HEK293 (cell line): Measurements from ENCODE around the gene PLPPR2.
"Not testable (repeated sequence)": the region's sequence is repeated elsewhere in the genome, so short reads cannot be mapped to it uniquely, and the experiment has no call there.

ENCODE experiments used
- CTCF ChIA-PET: fragments of 350-600 bp; formaldehyde crosslinking; extraction: SDS; loops from one replicate; lab custom pipeline; 2021; ENCODE audit warnings: antibody characterized with exemption; lab: Yijun Ruan, JAX
- POLR2A ChIA-PET: fragments of 300-600 bp; formaldehyde crosslinking; extraction: SDS; loops from one replicate; lab custom pipeline; 2020; ENCODE audit warnings: antibody characterized with exemption, inconsistent platforms; lab: Yijun Ruan, JAX
- H3K27ac ChIP-seq: fragments of 200-500 bp; sonication (Bioruptor generic); 2 replicates; pipeline ENCODE4 v1.5.1; 2014; ENCODE audit warnings: low read depth, low read length, control low read depth, inconsistent platforms; ENCODE audit errors: extremely low read depth
- H3K36me3 ChIP-seq, 2 experiments: fragments of 200-500 bp in 1 of 2; sonication (Bioruptor generic) in 1 of 2; 1 replicate in 1 of 2; 2 replicates in 1 of 2; pipeline ENCODE4 v1.5.1; 2014 to 2017; ENCODE audit warnings: inconsistent platforms in 2 of 2, low read length in 2 of 2; ENCODE audit not compliant: control insufficient read depth in 2 of 2, insufficient read depth in 1 of 2
- H3K4me1 ChIP-seq: fragments of 200-500 bp; sonication (Bioruptor generic); 2 replicates; pipeline ENCODE4 v1.5.1; 2014; ENCODE audit warnings: mild to moderate bottlenecking, low read length, inconsistent platforms; ENCODE audit not compliant: control insufficient read depth, insufficient read depth
- H3K4me3 ChIP-seq: 2 replicates; pipeline ENCODE4 v1.5.1; 2011; ENCODE audit warnings: low read depth, mild to moderate bottlenecking, control low read depth, low read length, moderate library complexity
- H3K9me3 ChIP-seq: fragments of 200-500 bp; sonication (Bioruptor generic); 2 replicates; pipeline ENCODE4 v1.5.1; 2014; ENCODE audit warnings: low read depth, low read length, inconsistent platforms; ENCODE audit not compliant: control insufficient read depth, insufficient read depth
- GLIS2 ChIP-seq: fragments of 450-650 bp; formaldehyde crosslinking; IDR thresholded peaks from 2 replicates; pipeline ENCODE4 v1.5.1; 2016; ENCODE audit warnings: missing biosample characterization, missing genetic modification characterization
- INSM2 ChIP-seq: fragments of 450-650 bp; formaldehyde crosslinking; IDR thresholded peaks from 2 replicates; pipeline ENCODE4 v1.5.1; 2016; ENCODE audit warnings: missing biosample characterization, missing genetic modification characterization
- REST ChIP-seq: fragments of 450-650 bp; formaldehyde crosslinking; IDR thresholded peaks from 2 replicates; pipeline ENCODE4 v1.5.1; 2016; ENCODE audit warnings: missing biosample characterization, missing genetic modification characterization
- SCRT1 ChIP-seq: fragments of 450-650 bp; formaldehyde crosslinking; IDR thresholded peaks from 2 replicates; pipeline ENCODE4 v1.5.1; 2016; ENCODE audit warnings: missing biosample characterization, missing genetic modification characterization, borderline replicate concordance
- SCRT2 ChIP-seq: fragments of 450-650 bp; formaldehyde crosslinking; IDR thresholded peaks from 2 replicates; pipeline ENCODE4 v1.5.1; 2016; ENCODE audit warnings: missing biosample characterization, missing genetic modification characterization
- TRIM28 ChIP-seq: IDR thresholded peaks from 2 replicates; pipeline ENCODE4 v1.6.1; 2011; ENCODE audit warnings: low read length, control low read depth, borderline replicate concordance
- ZNF112 ChIP-seq: fragments of 450-650 bp; formaldehyde crosslinking; IDR thresholded peaks from 2 replicates; pipeline ENCODE4 v1.5.0; 2017; ENCODE audit warnings: missing biosample characterization, missing genetic modification characterization
- ZNF121 ChIP-seq: fragments of 450-650 bp; formaldehyde crosslinking; IDR thresholded peaks from 2 replicates; pipeline ENCODE4 v1.5.1; 2016; ENCODE audit warnings: missing biosample characterization, missing genetic modification characterization
- ZNF148 ChIP-seq: fragments of 450-650 bp; formaldehyde crosslinking; IDR thresholded peaks from 2 replicates; pipeline ENCODE4 v1.5.0; 2017; ENCODE audit warnings: missing biosample characterization, missing genetic modification characterization, borderline replicate concordance
- ZNF2 ChIP-seq: fragments of 450-650 bp; formaldehyde crosslinking; IDR thresholded peaks from 2 replicates; pipeline ENCODE4 v1.5.1; 2016; ENCODE audit warnings: missing biosample characterization, missing genetic modification characterization
- ZNF23 ChIP-seq: fragments of 450-650 bp; formaldehyde crosslinking; IDR thresholded peaks from 2 replicates; pipeline ENCODE4 v1.5.1; 2016; ENCODE audit warnings: missing biosample characterization, missing genetic modification characterization, borderline replicate concordance
- ZNF26 ChIP-seq: fragments of 450-650 bp; formaldehyde crosslinking; IDR thresholded peaks from 2 replicates; pipeline ENCODE4 v1.5.1; 2016; ENCODE audit warnings: missing biosample characterization, missing genetic modification characterization
- ZNF354C ChIP-seq: fragments of 450-650 bp; formaldehyde crosslinking; IDR thresholded peaks from 2 replicates; pipeline ENCODE4 v1.5.1; 2016; ENCODE audit warnings: missing biosample characterization, missing genetic modification characterization, low read depth, borderline replicate concordance
- ZNF521 ChIP-seq: fragments of 450-650 bp; formaldehyde crosslinking; IDR thresholded peaks from 2 replicates; pipeline ENCODE4 v1.5.1; 2017; ENCODE audit warnings: missing biosample characterization, mild to moderate bottlenecking, missing genetic modification characterization
- ZNF600 ChIP-seq: fragments of 450-650 bp; formaldehyde crosslinking; IDR thresholded peaks from 2 replicates; pipeline ENCODE4 v1.5.1; 2016; ENCODE audit warnings: missing biosample characterization, missing genetic modification characterization
- ZNF621 ChIP-seq: fragments of 450-650 bp; formaldehyde crosslinking; IDR thresholded peaks from 2 replicates; pipeline ENCODE4 v1.5.1; 2017; ENCODE audit warnings: missing biosample characterization, missing genetic modification characterization
- ZNF639 ChIP-seq: fragments of 450-650 bp; formaldehyde crosslinking; IDR thresholded peaks from 2 replicates; pipeline ENCODE4 v1.5.1; 2016; ENCODE audit warnings: missing biosample characterization, missing genetic modification characterization
- ZSCAN4 ChIP-seq: fragments of 450-650 bp; formaldehyde crosslinking; IDR thresholded peaks from 2 replicates; pipeline ENCODE4 v1.5.1; 2017; ENCODE audit warnings: missing biosample characterization, missing genetic modification characterization

PLPPR2 gene

GRCh38 chr19:11347546-11348039 lies 7.6 kb upstream of the PLPPR2 start (continued):
- no peak for TF ChIP-seq GLIS2
- no peak for TF ChIP-seq ZNF2 (tag by site-specific recombination)
- TF ChIP-seq, all 188 proteins: peak for 0

- POLR2A ChIA-PET = interaction anchor here (0.8 kb wide), 1 partner anchor 20 kb away, joined by 3 read pairs; no protein-coding TSS in a partner anchor
- CTCF ChIA-PET = interaction anchor here (1.7 kb wide), 1 partner anchor 55 kb away, joined by 6 read pairs; no protein-coding TSS in a partner anchor
- H3K27ac ChIP-seq = no peak overlapping the region
- no peak overlapping the region for H3K4me3 ChIP-seq
- TF ChIP-seq ZNF521 (tag by site-specific recombination) (no peak), ZNF621 (no peak), ZNF112 (no peak), GLIS2 (no peak), ZNF600 (tag by site-specific recombination) (no peak), TRIM28 (peak; percentile 76; the same call in 1 of the 2 replicates), REST (tag by site-specific recombination) (peak; percentile 86), ZNF23 (tag by site-specific recombination) (no peak), ZNF26 (tag by site-specific recombination) (no peak)
- TF ChIP-seq, all 188 proteins: peak for 2
- H3K9me3 ChIP-seq = no peaks in the 10 kb centered on the region
- H3K36me3 ChIP-seq = no peaks in the 10 kb centered on the region
- no peaks in the 10 kb centered on the region for H3K4me1 ChIP-seq
Observed at GRCh38 chr19:11349171-11349570, 6.1 kb upstream of the PLPPR2 start.

GRCh38 chr19:11354102-11354501 lies 1.1 kb upstream of the PLPPR2 start:
- POLR2A ChIA-PET = interaction anchor here (0.5 to 1.0 kb wide), 2 partner anchors 30 to 31 kb away, joined by 3 read pairs; no protein-coding TSS in a partner anchor
- TF ChIP-seq SCRT2 (peak; percentile 60), SCRT1 (tag by site-specific recombination) (peak; percentile 79), ZNF121 (tag by site-specific recombination) (peak; percentile 97)
- not testable (repeated sequence) for H3K27ac ChIP-seq, H3K9me3 ChIP-seq, H3K36me3 ChIP-seq, H3K4me1 ChIP-seq, H3K4me3 ChIP-seq
- CTCF ChIA-PET = interaction anchor here (0.6 to 0.9 kb wide), 2 partner anchors 89 to 412 kb away, joined by 3 to 4 read pairs; no protein-coding TSS in a partner anchor

- CTCF ChIA-PET = no interaction called here
- H3K4me3 ChIP-seq = no peak overlapping the region
- TF ChIP-seq ZNF148 = no peak
- TF ChIP-seq ZNF354C (tag by site-specific recombination) = no peak
- peak; percentile 16; the same call in 1 of the 2 replicates for TF ChIP-seq INSM2 (tag by site-specific recombination)
- peak; percentile 10; the same call in 1 of the 2 replicates for TF ChIP-seq ZNF639 (tag by site-specific recombination)
- TF ChIP-seq ZSCAN4 = peak; percentile 6
Observed at GRCh38 chr19:11356074-11356397, 804 bp downstream of the PLPPR2 start.

More at GRCh38 chr19:11356074-11356397, 804 bp downstream of the PLPPR2 start:
- Histone ChIP-seq H3K36me3 (no peaks in the 10 kb centered on the region), H3K27ac (no peak overlapping the region), H3K9me3 (no peaks in the 10 kb centered on the region), H3K4me1 (no peaks in the 10 kb centered on the region; the same call in 1 of the 2 replicates)
- POLR2A ChIA-PET = interaction anchor here (1.4 kb wide), 1 partner anchor 18 kb away, joined by 4 read pairs; the partner anchor contains the start of gene SWSAP1
